Adrenal gland (tissue), 12 donors: ENCODE results near the gene SEMA6D. TPM values are rescaled to one million over a fixed set of nuclear protein-coding genes. Genes with fewer than 3 reads are reported as not detected.

Source experiments
- DNase-seq, 7 donors: peaks; one replicate each; pipeline ENCODE4 v3.0.0-alpha.2; 2019 to 2020
- H3K27ac ChIP-seq, 5 donors: fragments of 200-600 bp; sonication (generic) in 4 of 5; 1 replicate in 3 of 5; 2 replicates in 2 of 5; pipeline versions ENCODE4 v1.5.1 to v1.8.0; 2016 to 2020; ENCODE audit warnings: mild to moderate bottlenecking in 1 of 5
- H3K27me3 ChIP-seq: fragments of 200-600 bp; 2 replicates; pipeline ENCODE4 v1.8.0; 2021
- H3K36me3 ChIP-seq, 2 donors: fragments of 200-600 bp; replicated peaks in 1 of 2; 1 replicate in 1 of 2; 2 replicates in 1 of 2; pipeline versions ENCODE4 v1.5.1 to v1.8.0; 2018 to 2022
- H3K4me1 ChIP-seq, 2 donors: fragments of 200-600 bp; replicated peaks in 1 of 2; 1 replicate in 1 of 2; 2 replicates in 1 of 2; pipeline versions ENCODE4 v1.5.1 to v1.8.0; 2018 to 2021
- H3K4me3 ChIP-seq, 4 donors: fragments of 200-600 bp; sonication (generic) in 3 of 4; one replicate each; pipeline ENCODE4 v1.5.1; 2016 to 2018
- H3K9me3 ChIP-seq, 3 donors: fragments of 200-600 bp; sonication (generic) in 1 of 3; replicated peaks in 1 of 3; 1 replicate in 2 of 3; 2 replicates in 1 of 3; pipeline versions ENCODE4 v1.5.1 to v1.8.0; 2016 to 2021
- POLR2A ChIP-seq, 2 donors: fragments of 450-650 bp; IDR thresholded peaks; one replicate each; pipeline ENCODE4 v1.6.1; 2017; ENCODE audit warnings: antibody characterized with exemption in 2 of 2, mild to moderate bottlenecking in 2 of 2, moderate library complexity in 1 of 2
- WGBS, 4 donors: extraction: QIAGEN DNeasy Blood & Tissue Kit in 2 of 4; methylation state at CpG; one replicate each; pipeline versions ENCODE4 v1.1.5 to v1.1.7; 2013 to 2017; 5-methylcytosine and 5-hydroxymethylcytosine counted together
- intact Hi-C, 2 donors: fragments of 100-400 bp; cut with DNase I; formaldehyde crosslinking; loops; one replicate each; pipeline versions ENCODE4 v1.14.1 to v1.15.0; 2022 to 2023
- polyA plus RNA-seq, 3 donors: library from polyadenylated mRNA; stranded (reverse); fragments of 200-250 nt in 2 of 3; fragments of 350-450 nt in 1 of 3; fragmentation: Illumina TruSeq in 1 of 3; extraction: RNeasy Lipid Tissue Mini Kit (QIAGEN cat#74804) in 1 of 3; gene quantifications; one replicate each; pipeline ENCODE4 v1.2.3, GENCODE V29; 2013 to 2014
- total RNA-seq, 9 donors: library from RNA; depleted of rRNA in 4 of 9; stranded (reverse); fragments of >200 nt in 4 of 9; fragments of 120-200 nt in 1 of 9; fragmentation: NEBNext Ultra II Directional in 1 of 9; extraction: Animal tissue kit (Norgen Biotek cat#: 25700) in 1 of 9; gene quantifications; one replicate each; pipeline versions ENCODE4 v1.1.0 to v1.2.4, GENCODE V29; 2013 to 2023
- TF ChIP-seq, protein P1 (sequence below), 6 experiments: fragments of 450-650 bp in 4 of 6; fragments of 200-600 bp in 2 of 6; sonication (generic) in 1 of 6; IDR thresholded peaks; 1 replicate in 5 of 6; 2 replicates in 1 of 6; pipeline versions ENCODE4 v1.5.1 to v1.8.0; 2016 to 2021; ENCODE audit warnings: antibody characterized with exemption in 6 of 6, mild to moderate bottlenecking in 2 of 6, moderate library complexity in 1 of 6
- donor health status: healthy with polysubstance abuse.
- donor health status: Bipolar disorder and iron deficiency.
- donor health status: DM: yes; HTN: yes; CAD: no.
- donor health status: DM: no; HTN: no; CAD: no.
- donor health status: DM: no; HTN: no; CAD: no.
- donor health status: DM: yes; HTN: yes; CAD: no.

SEMA6D gene
- total and polyA plus RNA-seq, 12 donors, result 0.30 to 10.3 (median 2.5) TPM

DNA sequence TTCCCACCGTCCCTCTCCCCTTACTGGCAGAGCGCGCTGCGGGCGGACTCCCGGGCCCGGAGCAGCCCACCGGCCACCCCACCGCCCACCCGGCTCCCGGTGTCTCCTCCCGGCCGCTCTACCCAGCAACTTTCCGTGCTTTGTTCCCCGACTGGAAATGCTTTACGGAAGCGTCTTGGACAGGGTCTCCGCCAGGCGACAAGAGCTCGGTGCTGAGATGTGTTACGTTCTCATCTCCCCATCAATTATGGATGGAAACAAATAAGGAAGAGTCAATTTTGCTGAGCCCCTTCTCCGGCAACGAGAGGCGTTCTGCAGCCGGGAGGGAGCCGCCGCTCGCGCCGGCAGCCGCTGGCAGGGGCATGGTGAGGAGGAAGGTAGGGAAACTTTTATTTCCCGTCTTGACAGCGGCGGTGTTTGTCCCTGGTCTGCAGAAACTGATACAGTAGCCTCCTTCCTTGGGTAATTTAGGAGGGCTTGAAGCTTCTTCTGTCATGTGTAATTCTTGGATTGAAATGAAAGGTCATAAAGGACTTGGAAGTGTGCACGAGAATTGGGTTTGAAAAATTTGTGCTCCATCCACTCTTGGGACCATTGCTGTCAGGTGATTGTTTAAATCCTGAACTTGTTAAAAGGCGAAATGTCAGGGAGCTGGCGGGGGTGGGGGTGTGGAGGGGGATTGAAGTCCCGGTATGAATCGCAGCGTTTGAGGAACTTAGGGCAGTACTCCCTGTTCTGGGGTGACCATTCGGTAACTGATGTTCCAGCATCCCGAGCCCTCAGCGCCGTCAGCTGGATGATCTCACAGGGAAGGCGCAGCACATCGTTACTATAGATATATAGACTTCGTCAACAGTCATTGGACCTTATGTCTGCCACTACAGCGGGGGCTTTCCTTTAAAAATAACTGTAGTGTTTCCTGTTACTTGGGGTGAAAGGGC lies 1.5 kb downstream of the SEMA6D start:
- intact Hi-C loops, result no loop called here

DNA sequence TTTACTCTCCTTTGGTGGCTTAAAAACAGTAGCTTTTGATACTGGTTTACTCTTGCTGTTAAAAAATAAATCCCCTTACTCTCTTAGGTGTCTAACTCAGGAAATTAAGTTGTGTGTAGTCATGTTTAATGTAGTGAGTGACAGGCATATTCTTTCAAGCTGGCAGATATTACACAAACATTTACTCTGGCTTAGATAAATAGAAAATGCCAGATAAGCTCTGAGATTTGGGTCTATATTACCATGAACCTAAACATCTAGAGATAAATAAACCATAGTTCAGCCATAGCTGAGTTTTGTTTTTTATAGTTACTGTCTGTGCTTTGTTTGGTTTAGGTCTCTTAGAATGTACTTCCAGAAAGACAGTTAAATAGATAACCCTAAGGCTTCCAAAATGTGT lies 2.4 kb downstream of the SEMA6D start:
- intact Hi-C loops, result no loop called here

More for the DNA sequence above, 1.5 kb downstream of the SEMA6D start:
- WGBS, 4 donors, result 2 to 9% (median 5%) methylated on average over 27 to 48 of the region's 48 CpGs
- Histone ChIP-seq H3K36me3 (no peaks in the 10 kb centered on the region), H3K4me3 (peak overlapping the region in 1 of 4 donors; percentile 54), H3K27me3 (peaks cover 9% of the 10 kb centered on the region), H3K27ac (peak overlapping the region in 2 of 5 donors; percentile 67 to 69), H3K9me3 (no peaks in the 10 kb centered on the region), H3K4me1 (peaks cover 0 to 12% of the 10 kb centered on the region in 2 donors)
- TF ChIP-seq POLR2A (IDR thresholded peaks at IDR 0.05), result no peak
- TF ChIP-seq, protein P1, sequence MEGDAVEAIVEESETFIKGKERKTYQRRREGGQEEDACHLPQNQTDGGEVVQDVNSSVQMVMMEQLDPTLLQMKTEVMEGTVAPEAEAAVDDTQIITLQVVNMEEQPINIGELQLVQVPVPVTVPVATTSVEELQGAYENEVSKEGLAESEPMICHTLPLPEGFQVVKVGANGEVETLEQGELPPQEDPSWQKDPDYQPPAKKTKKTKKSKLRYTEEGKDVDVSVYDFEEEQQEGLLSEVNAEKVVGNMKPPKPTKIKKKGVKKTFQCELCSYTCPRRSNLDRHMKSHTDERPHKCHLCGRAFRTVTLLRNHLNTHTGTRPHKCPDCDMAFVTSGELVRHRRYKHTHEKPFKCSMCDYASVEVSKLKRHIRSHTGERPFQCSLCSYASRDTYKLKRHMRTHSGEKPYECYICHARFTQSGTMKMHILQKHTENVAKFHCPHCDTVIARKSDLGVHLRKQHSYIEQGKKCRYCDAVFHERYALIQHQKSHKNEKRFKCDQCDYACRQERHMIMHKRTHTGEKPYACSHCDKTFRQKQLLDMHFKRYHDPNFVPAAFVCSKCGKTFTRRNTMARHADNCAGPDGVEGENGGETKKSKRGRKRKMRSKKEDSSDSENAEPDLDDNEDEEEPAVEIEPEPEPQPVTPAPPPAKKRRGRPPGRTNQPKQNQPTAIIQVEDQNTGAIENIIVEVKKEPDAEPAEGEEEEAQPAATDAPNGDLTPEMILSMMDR (IDR thresholded peaks at IDR 0.05), result no peak
- DNase-seq, result peak in 1 of 7 donors; percentile 60

DNA sequence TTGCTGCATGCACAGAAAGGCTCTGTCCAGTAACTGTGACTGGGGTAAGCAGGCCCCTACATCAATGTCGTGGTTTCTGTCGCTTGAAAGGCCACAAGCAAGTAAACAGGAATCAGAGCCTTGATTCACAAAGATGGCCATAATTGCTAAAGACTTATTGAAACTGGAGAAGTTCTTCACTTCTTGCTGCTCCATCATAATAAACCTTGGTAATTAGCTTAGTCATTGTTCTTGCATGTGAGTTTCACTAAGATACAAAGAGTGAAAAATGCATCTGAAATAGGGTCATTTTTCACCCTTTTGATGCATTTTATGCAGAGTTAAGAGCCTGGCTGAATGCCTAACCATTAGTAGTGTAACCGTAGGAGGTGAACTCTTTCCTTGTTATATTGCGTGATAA lies 3.2 kb downstream of the SEMA6D start:
- TF ChIP-seq, protein P1 (IDR thresholded peaks at IDR 0.05), result no peak
- no peak for TF ChIP-seq POLR2A (IDR thresholded peaks at IDR 0.05)
- no peaks in the 10 kb centered on the region for H3K9me3 ChIP-seq
- no peak for DNase-seq
- H3K27ac ChIP-seq, result no peak overlapping the region
- no peak overlapping the region for H3K4me3 ChIP-seq
- H3K27me3 ChIP-seq, result peaks cover 9% of the 10 kb centered on the region
- H3K36me3 ChIP-seq, result no peaks in the 10 kb centered on the region
- peaks cover 0 to 12% of the 10 kb centered on the region in 2 donors for H3K4me1 ChIP-seq
- intact Hi-C loops, result no loop called here
- WGBS, 4 donors, result 79 to 89% (median 83%) methylated on average over 4 of the region's 4 CpGs

More for the DNA sequence above, 2.4 kb downstream of the SEMA6D start:
- Histone ChIP-seq H3K4me1 (peaks cover 0 to 12% of the 10 kb centered on the region in 2 donors), H3K9me3 (no peaks in the 10 kb centered on the region), H3K36me3 (no peaks in the 10 kb centered on the region), H3K4me3 (peak overlapping the region in 1 of 4 donors; percentile 54), H3K27me3 (peaks cover 9% of the 10 kb centered on the region), H3K27ac (no peak overlapping the region)
- no peak for TF ChIP-seq POLR2A (IDR thresholded peaks at IDR 0.05)
- TF ChIP-seq, protein P1 (IDR thresholded peaks at IDR 0.05), result no peak
- no peak for DNase-seq

DNA sequence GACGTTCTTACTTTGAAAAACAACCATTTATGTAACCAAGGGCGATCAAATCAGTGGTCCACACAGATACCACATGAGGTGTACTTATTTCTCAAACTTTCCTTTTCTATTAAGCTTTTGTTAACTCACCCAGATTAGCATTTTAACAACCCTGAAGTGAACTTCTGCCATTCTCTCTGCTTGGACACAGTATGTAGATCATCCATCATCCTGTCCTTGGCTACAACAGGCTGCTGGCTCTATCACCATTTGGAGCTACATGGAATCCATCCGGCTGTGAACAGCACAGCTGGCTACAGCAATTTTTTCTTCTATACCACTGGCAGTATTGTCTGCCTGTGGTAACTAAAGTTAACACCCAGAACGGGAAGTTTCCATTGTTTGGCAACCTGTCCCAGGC lies 4.4 kb downstream of the SEMA6D start:
- Histone ChIP-seq H3K9me3 (no peaks in the 10 kb centered on the region), H3K27ac (no peak overlapping the region), H3K4me1 (peaks cover 0 to 6% of the 10 kb centered on the region in 2 donors), H3K36me3 (no peaks in the 10 kb centered on the region), H3K27me3 (peaks cover 9% of the 10 kb centered on the region), H3K4me3 (no peak overlapping the region)
- 62 to 78% (median 66%) methylated on average over 4 of the region's 4 CpGs for WGBS, 4 donors
- no peak for DNase-seq
- intact Hi-C loops, result no loop called here
- TF ChIP-seq, protein P1 (IDR thresholded peaks at IDR 0.05), result no peak
- no peak for TF ChIP-seq POLR2A (IDR thresholded peaks at IDR 0.05)
